Fibroblast of lung (primary cell): ENCODE measurements around the gene GATA5.

Experiments
- CTCF ChIP-seq, 2 donors: IDR thresholded peaks in 1 of 2; conservative IDR thresholded peaks in 1 of 2; 1 replicate in 1 of 2; 2 replicates in 1 of 2; pipeline ENCODE4 v1.5.1; 2011 to 2012; ENCODE audit warnings: low read length in 2 of 2, control low read depth in 1 of 2, inconsistent platforms in 1 of 2, low read depth in 1 of 2, mild to moderate bottlenecking in 1 of 2
- EZH2 ChIP-seq: IDR thresholded peaks from 2 replicates; pipeline ENCODE4 v1.5.1; 2012; ENCODE audit warnings: low read length, control low read depth, mild to moderate bottlenecking; ENCODE audit errors: missing control alignments

DNA sequence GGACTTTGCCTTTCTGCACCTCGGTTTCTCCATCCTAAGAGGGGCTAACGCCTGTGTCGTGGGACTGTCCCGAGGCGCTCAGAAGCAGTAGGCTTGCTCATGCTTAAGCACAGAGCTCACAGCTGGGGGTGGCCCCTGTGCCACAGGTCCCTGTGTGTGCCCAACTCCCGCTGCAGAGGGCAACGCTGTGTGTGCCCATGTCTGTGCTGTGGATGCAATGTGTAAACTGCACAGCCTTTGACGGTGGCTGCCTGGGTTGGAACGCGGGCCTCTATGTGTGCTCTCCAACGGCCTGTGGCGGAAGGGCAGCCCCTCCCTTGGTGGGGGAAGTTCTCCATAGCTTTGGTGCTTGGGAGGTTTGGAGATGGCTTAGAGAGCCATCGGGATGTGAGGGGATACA lies 10.7 kb upstream of the GATA5 start:
- TF ChIP-seq CTCF (conservative IDR thresholded peaks at IDR 0.05 in 1 of 2, IDR thresholded peaks at IDR 0.05 in 1 of 2; ENCODE audit: low read depth in 1 of 2, low read length in 2 of 2): no peak
- no peak for TF ChIP-seq EZH2
